Measurements from ENCODE around the gene EIF3K. TPM values are rescaled to one million over a fixed set of nuclear protein-coding genes. Genes with fewer than 3 reads are reported as not detected.
A peak's percentile ranks its signal among the peaks of the same experiment; 100 is the strongest.
"Not testable (repeated sequence)": the region's sequence is repeated elsewhere in the genome, so short reads cannot be mapped to it uniquely, and the experiment has no call there.

Gene EIF3K
- total RNA-seq, 1 experiment from 2014 or later: 320 TPM

DNA sequence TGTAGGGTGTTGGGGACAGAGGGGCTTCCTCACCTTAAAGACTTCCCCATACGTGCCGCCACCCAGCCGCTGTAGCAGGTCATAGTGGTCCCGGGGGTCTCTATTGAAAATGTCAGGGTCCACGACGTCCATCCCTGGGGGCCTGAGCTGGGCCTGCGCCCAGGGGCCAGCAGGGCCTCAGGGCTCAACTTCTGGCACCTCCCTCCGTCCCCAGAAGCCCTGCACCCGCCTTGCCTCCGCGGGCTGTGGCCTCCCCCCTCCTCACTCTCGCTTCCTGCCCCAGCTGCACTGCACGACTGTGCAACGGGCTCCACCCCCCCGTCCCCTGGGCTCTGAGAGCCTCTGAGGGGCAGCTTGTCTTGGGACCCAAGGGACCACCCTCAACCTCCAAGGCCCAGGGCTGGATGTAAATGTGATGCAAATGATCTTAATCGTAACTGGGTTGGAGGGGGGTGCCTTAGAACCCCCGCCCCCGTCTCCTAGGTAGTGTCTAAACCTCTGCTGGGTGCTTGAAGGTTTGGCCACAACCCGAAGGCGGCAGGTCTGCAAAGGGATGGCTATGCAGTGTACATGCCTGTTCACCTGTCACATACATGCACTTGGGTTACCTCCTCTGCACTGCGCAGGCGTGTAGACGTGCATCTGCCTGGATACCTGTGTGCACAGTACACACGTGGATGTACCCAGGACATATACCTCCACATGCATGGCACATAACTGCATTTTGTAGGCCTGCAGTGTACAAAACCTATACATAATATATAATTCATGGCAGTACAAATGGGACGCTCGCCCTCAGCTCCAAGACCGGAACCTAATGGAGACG, 1.0 kb upstream of the EIF3K start, which contains the start of gene MAP4K1:
TSS of gene MAP4K1 (minus strand) at position 190 of the 826 bp plus-strand sequence. CDS start at position 132, 58 bp downstream.
- no peak for DNase-seq (ENCODE audit: low read depth)

DNA sequence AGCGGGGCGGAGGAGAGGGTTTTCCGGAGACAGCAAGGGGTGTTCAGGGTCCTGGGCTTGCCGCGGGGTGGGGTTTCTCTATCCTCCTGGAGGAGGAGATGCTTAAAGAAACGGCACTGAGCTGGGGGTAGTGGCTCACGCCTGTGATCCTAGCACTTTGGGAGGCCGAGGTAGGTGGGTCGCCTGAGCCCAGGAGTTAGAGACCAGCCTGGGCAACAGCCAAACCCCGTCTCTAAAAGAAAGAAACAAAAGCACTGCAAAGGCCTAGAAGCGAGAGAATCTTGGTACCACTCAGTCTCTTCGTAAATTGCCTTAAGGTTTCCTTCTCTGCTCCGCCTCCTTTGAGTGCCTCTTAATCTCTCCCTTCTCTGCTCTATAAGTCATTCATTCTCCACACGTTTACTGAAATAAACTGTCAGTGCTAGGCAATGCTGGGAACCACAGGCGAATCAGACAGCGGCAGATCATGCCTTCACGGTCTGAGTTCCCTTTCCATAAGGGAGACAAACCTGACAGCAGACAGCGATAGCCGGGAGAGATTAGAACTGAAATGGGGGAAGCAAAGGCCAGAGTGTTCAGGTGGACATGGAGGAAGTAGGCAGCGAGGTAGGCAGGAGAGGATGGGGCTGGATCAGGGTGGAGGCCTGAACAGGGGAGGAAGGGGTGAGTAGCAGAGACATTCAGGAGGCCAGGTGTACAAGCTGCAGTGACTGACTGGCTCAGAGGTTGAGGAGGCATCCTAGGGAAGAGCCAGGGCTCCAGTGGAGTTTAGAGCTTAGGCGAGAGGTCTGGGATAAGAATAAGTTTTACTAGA, 580 bp downstream of the EIF3K start:
- DNase-seq (ENCODE audit: low read depth): no peak

DNA sequence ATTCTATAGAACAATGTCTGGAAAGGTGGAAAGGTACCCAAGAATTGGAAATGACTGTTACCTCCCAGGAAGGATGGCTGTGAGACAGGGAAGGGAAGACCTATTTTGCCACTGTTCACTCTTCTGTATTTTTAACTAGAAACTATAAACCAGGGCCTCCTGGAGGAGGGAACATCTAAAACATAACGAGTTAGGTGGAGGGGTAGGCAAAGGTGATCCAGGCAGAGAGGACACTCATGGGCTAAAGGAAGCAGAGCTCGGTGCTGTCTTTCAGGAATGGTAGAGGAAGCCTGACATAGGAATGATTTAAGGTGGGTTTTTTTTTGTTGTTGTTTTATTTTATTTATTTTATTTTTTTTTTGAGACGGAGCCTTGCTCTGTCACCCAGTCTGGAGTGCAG, 5.8 kb downstream of the EIF3K start:
- no peak for DNase-seq (ENCODE audit: low read depth)

DNA sequence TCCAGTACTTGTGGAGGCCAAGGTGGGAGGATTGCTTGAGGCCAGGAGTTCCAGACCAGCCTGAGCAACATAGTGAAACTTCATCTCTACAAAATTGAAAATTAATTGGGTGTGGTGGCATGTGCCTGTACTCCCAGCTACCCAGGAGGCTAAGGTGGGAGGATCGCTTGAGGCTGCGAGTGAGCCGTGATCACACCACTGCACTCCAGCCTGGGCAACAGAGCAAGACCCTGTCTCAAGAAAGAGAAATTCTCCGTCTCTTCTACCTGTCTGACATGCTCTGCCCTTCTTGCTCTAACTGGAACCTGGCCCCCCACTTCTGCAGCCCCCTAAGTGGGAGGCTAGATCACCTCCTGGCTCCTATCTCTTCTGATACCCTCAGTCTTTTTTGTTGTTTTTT, 7.4 kb downstream of the EIF3K start:
- DNase-seq (ENCODE audit: low read depth): no peak

DNA sequence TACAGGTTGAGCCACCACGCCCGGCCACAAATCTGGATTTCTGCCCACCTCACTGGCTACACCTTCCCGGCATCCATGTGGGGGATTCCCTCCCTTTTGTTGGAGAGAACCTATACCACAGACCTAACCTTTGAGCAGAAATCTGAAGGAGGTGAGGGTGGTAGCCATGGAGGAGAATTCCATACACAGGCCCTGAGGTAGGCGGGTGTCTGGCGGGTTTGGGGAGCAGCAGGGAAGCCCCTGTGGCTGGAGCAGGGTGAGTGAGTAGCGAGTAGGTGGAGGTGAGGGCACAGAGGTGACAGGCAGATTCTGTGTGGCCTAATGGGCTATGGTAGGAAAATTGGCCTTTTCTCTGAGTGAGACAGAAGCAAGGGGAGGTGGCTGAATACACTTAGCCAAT, 10.6 kb downstream of the EIF3K start:
- no peak for DNase-seq (ENCODE audit: low read depth)

DNA sequence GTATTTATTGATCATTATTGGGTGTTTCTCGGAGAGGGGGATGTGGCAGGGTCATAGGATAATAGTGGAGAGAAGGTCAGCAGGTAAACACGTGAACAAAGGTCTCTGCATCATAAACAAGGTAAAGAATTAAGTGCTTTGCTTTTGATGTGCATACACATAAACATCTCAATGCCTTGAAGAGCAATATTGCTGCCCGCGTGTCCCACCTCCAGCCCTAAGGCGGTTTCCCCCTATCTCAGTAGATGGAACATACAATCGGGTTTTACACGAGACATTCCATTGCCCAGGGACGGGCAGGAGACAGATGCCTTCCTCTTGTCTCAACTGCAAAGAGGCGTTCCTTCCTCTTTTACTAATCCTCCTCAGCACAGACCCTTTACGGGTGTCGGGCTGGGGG, 12.3 kb downstream of the EIF3K start:
- DNase-seq (ENCODE audit: low read depth): not testable (repeated sequence)

DNA sequence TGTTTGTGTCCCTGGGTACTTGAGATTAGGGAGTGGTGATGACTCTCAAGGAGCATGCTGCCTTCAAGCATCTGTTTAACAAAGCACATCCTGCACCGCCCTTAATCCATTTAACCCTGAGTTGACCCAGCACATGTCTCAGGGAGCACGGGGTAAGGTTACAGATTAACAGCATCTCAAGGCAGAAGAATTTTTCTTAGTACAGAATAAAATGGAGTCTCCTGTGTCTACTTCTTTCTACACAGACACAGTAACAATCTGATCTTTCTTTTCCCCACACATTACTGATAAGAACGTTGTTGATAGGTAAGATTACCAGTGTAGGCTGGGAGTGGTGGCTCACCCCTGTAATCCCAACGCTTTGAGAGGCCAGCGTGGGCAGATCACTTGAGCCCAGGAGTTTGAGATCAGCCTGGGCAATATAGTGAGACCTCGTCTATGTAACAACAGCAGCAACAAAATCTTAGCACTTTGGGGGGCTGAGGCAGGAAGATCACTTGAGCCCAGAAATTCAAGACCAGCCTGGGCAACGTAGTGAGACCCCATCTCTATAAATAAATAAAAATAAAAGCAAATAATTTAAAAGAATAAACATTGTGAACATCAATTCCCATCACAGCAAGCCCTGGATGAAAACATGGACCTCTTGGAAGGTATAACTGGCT, 13.0 kb downstream of the EIF3K start:
- DNase-seq (ENCODE audit: low read depth): not testable (repeated sequence)

DNA sequence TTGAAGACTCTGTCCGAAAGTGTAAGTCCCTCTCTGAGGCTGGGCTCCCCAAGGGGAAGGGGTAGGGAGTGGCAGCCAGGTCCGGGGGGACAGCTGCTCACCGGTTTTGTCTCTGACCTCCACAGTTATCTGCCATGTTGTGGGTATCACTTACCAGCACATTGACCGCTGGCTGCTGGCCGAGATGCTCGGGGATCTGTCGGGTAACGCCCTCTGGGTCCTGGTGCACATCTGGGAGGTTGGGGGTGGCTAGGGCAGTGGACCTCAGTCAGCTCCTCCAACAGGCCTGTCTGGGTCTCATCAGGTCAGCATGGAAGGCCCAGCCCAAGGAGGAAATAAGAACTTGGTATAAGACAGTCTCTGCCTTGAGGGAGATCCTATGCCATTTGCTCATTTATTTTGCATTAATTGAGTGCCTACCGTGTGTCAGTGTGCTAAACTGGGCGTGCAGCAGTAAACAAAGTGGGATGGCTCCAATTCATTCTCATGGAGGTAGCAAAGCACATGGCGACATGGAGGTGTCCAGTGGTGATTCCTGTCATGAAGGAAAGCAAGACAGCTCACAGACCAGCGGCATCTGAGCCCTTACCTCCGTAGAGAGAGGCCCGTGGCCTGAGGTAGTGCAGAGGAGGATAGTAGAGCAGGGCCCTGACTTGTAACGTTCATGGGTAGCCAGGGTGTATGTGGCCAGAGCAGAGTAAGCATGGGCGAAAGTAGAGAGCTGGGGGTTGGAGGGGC, 13.7 kb downstream of the EIF3K start:
- no peak for DNase-seq (ENCODE audit: low read depth)

DNA sequence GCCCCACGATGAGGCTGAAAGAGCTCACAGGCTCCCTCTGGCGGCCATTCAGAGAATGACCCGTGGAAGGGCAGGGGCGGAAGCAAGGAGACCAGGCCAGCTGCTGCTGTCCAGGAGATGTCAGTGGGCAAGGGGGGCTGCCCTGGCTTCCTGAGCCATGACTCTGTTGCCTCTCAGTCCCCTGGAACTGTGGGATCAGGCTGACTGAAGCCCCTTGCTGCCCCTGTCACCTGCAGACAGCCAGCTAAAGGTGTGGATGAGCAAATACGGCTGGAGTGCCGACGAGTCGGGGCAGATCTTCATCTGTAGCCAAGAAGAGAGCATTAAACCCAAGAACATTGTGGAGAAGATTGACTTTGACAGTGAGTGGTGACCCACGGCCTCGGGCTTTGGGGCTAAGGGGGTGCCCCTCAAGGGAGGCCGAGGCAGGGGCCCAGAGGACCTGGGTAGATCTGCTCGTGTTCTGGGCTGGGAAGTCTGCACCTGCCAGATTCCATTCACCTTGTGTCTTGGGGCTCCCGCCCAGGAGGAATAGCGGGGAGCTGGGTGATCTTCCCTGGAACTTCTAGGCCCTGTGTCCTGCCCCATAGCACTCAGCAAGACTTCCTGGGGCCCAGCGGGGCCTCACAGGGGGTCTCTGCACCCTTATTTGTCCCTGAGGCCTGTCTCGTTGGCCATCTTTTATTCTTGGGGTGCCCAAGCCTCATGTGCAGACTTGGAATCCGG, 15.9 kb downstream of the EIF3K start:
- DNase-seq (ENCODE audit: low read depth): peak; percentile 65

DNA sequence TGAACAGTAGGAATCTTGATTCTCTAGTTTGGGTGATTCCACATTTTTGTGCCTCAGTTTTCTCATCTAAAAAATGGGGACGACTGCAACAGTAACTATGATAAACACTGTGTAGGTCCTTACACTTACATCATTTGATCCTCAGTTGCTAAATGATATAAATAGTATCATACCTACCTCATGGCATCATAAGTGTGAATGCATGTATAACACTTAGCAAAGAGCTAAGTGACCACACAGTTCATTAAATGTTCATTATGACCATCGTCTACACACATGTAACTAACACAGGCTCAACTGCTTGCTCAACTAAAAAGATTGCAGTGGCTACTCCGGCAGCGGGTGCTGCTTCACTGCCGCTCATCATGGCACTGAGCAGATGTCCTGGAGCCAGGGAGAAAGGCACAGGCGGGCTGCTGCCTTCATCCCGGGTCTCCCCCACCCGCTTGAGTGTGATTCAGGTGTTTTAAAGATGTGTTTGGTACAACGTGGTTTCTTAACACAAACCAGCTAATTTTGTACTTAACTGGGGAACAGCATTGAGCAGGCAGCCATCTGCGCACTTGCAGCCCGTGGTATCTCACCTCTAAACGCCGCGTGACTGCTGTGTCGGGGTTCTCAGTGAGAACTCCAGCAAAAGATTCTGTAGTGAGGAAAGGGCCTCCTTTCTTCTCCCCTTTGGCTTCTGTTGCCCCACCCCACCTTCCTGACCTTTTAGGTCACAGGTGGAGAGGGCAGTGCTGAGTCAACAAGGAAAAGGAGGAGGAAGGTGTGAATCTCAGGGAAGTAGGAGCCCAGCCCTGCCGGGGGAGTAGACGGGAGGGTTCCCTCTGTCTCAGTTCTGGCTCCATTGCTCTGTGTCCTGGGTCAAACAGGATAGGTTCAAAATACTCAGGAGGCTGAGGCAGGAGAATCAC, 16.8 kb downstream of the EIF3K start:
- no peak for DNase-seq (ENCODE audit: low read depth)

DNA sequence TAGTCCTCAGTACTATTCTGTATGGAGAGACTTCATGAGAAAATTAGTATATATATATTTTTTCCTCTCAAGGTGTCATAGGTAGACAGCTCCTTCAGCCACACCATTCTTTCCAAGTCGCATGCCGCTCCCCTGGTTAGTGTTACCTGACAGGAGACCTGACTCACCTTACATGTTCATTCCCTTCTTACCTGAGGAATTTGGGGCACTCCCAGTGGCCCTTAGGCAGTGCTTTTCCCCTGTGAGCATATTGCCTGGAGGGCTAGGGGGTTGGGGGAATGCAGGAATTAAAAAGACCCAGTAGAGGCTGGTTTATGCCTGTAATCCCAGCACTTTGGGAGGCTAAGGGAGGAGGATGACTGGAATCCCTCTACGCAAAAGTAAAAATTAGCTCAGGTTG, 19.5 kb downstream of the EIF3K start:
- no peak for DNase-seq (ENCODE audit: low read depth)

DNA sequence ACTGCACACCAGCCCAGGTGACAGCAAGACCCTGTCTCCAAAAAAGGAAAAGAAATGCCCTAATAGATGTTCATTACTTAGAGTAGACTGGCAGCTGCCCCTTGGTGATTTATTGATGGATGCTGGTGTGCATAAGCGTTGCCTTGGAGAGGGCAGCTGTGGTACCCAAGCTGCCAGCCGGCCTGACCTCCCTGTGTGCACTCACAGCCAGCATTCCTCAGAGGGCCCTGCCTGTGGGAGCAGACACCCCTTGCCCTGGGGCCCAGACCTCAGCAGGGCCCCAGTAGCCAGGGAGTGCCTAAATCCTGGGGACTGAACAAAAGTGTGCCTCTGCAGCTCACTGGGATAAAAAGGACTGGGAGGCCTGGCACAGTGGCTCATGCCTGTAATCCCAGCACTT, 20.7 kb downstream of the EIF3K start:
- DNase-seq (ENCODE audit: low read depth): no peak

DNA sequence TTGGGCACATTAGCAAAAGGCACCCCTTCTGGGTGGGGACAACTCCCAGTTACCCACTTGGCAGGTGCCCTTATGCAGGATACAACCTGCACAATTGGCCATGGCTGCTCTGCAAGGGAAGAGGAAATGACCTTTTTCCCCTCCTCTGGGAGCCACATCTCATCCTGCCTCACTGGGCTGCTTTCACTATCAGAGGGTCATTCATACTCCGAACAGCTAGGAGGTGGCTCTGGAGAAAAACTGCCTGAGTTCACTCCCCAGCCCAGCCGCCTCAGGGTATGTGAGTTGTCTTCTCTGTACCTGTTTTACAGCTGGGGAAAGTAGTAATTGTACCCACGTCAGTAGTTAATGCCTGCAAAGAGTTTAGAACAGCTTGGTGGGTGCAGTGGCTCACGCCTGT, 21.4 kb downstream of the EIF3K start:
- no peak for DNase-seq (ENCODE audit: low read depth)

DNA sequence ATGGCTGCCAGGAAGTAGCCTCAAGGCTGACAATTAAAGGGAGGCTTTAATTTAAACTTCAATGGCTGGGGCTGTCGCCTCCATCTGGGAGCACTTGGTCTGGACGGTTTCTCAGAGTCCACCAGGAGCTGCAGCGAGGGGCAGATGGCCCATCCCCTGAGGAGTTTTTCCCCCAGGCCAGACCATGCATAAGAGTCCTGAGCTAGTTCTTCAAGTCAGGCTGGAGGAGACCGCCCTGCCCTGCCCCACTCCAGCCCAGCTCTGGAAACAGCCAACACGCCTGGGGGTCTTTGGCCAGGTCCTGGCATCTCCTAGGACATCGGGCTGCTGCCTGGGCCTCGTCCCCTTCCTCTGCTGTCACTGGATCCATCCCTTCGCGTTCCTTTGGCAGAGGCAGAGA, 23.2 kb downstream of the EIF3K start:
- DNase-seq (ENCODE audit: low read depth): no peak

DNA sequence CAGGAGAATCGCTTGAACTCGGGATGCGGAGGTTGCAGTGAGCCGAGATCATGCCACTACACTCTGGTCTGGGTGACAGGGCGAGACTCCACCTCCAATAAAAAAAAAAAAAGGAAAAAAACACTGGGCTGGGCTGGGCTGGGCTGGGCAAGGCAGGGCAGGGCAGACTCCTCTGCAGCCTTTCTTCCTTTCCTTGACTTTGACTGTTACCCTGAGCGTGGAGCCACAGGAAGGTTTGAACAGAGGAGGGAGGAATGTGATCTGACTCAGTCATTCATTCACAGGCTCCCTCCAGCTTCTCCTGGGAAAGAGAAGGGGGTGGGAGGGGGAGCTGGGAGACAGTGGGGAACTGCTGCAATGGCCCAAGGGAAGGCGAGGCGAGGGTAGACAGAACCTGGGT, 25.7 kb downstream of the EIF3K start:
- no peak for DNase-seq (ENCODE audit: low read depth)

DNA sequence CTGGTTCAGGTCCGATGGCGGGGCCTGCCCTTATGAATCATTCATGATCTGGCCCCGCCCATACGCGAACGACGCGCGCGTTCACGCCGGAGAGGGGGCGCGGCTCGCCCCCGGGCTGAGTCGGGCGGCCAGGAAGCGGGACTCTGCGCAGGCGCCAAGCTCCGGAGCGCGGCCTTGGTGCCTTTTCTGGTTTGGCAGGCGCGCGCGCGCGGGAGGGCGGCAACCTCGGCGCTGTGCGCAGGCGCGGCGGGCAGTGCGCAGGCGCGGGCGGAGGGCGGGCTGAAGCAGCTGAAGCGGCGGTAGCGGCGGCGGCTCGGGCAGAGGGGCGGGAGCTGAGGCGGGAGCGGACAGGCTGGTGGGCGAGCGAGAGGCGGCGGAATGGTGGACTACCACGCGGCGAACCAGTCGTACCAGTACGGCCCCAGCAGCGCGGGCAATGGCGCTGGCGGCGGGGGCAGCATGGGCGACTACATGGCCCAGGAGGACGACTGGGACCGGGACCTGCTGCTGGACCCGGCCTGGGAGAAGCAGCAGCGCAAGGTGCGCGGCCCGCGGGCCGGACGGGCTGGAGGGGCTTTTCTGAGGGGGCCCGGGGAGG, 28.5 kb downstream of the EIF3K start, which contains the start of gene ACTN4:
TSS of gene ACTN4 (plus strand) at position 282 of the 598 bp plus-strand sequence. CDS start at position 379, 97 bp downstream.
- DNase-seq (ENCODE audit: low read depth): peak; percentile 95

DNA sequence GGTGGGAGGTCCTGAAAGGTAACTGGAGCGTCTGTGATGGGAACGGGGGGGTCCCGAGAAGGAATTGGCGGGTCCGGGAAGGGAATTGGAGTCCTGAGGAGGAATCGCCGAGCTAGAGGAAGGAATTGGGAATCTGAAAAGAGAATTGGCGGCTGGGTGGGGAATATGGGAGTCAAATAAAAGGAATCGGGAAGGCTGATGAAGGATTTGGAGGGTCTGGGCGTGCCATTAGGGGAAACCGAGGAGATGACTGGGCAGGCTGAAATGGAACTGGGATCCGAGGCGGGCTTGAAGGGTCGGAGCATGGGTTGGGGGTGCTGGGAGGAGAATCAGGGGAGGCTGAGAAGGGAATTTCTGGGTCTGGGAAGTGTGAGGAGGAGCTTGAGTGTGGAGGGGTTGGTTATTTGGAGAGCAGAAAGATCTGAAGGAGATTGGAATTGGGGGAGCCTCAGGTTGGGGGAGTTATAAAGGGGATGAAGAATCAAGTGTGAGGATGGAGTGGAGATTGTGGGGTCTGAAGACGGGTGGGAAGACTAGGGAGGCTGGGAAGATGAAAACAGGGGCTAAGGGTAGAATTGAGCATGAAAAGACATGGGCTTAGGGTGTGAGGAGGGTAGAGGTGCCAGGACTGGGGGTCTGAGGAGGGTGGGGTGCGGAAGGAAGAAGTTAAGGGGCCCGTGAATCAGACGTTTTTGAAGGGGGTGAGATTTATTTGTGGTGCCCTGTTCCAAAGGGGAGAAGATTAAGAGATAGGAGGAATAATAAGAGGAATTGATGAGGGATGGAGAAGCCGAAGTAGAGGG, 29.2 kb downstream of the EIF3K start:
- no peak for DNase-seq (ENCODE audit: low read depth)

DNA sequence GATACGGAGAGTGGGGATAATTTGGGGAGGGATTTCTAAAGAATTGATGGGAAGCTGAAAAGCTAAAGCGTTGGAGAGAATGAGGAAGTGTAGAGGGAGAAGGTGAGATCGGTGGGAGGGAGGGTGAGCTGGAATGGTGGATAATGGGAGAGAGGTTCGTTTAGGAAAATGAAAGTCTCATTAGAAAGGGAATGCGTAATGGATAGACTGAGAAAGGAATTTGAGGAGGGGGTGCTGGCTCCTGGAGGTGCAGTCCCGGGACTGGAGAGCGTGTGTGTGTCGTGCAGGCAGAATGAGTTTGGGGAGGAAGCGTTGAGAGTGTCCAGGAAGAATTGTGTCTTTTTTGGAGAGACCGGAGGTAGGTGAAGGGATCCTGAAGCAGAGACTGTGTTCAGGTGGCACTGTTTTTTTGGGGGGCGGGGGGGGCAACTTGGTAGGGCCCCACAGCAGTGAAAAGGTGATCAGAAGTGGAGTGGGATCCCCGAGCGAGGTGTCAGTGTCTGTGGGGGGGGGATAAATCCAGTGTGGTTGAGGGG, 29.8 kb downstream of the EIF3K start:
- no peak for DNase-seq (ENCODE audit: low read depth)

Measured in LHCN-M2 (cell line).